Measurements from ENCODE around the gene ATP1B1. TPM values are rescaled to one million over a fixed set of nuclear protein-coding genes. Genes with fewer than 3 reads are reported as not detected.
A peak's percentile ranks its signal among the peaks of the same experiment; 100 is the strongest.

Gene ATP1B1
- polyA plus RNA-seq, 1 donor: 497 TPM

DNA sequence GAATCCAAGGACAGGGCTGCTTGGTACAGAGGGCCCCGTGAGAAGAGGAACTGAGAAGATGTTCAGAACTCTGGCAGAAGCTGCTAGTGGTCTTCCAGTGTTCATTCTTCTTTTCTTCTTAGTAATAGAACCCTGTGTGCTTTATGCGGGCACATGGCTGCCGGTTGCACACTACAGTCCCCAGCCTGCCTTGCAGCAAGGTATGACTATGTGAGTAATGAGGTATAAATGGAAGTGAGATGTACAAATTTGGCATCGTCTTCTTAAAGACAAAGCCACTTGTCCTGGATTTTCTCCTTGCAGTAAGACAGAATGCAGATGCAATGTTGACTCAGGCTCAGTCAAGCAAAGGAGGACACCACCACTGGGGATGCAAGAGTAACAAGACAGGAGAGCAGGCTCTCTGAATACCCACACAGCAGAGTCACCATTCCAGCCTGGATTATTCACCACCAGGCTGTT lies 15.0 kb upstream of the ATP1B1 start:
- DNase-seq: no peak

DNA sequence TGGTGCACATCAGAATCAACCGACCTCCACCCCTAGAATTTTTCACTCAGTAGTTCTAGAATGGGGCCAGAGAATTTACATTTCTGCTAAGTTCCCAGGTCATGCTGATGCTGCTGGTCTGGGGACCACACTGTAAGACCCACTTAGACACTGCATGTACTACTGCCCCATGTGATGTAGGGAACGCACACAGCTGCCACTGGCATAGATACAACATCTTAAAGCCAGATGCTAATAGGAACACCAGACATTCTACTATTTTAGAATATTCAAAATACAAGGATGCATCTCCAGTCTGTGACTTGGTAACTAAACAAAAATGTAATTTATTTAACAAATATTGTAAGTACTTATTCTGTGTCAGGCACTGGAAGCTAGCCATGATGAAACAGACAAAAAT lies 14.1 kb upstream of the ATP1B1 start:
- DNase-seq: no peak

DNA sequence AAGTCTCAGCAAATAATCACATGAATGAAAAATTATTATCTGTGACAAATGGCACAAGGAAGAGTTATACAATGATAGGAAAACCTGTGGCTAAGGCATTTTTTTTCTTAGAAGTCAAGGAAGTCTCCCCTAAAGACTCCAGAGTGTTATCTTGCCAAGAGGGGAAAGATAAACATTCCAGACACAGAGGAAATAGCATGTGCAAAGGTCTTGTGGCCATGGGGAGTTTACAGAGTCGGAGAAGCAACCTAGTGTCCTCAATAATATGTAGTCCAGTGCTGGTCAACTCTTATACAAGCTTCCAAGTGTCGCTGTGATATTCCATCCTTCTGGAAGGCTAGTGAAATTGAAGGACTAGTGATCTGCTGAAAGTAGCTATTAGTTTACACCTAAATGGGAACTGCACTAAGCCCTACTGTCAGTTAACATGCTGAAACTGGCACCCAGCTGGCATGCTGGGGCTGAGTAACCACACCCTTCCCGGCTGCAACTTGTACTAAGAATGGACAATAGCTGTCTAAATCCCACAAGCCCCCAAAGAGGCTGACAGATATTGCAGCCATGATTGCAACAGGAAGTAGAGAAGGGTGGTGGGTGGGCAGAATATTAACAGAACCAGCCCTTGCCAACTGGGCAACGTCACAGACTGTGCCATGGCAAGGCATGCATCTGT lies 11.5 kb upstream of the ATP1B1 start:
- no peak for DNase-seq

DNA sequence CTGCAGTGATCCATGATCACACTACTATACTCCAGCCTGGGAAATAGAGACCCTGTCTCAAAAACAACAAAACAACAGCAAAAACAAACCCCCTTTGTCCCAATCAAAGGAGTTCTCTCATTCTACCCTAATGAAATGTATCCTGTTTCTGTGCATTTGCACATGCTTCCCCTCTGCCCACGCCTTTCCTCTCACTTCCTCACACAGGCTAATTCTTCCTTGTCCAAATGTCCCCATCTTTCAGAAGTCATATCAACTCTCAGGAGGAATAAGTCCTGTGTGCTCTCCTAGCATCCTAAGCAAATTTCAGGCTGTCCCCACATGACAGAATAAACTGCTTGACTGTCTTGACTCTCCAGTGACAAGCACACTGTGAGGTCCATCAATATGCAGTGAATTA lies 8.1 kb upstream of the ATP1B1 start:
- DNase-seq: no peak

DNA sequence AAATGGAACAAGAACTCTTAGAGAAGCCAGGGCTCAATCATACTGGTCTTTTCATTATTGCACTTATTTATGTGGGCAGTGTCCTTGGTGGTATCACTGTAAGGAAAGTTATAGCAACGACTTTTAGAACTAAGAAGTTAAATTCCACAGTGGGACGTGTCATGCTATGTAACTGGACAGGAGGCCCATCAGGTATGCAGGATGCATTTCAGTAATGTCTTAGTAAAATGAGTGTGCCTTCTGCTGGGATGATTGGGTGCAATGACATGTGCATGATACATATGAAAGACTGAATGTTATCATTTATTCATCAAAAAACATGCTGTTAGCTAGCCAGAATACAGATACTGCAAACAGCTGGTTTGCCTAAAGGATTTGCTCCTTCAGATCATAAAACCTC lies 6.9 kb upstream of the ATP1B1 start:
- no peak for DNase-seq

DNA sequence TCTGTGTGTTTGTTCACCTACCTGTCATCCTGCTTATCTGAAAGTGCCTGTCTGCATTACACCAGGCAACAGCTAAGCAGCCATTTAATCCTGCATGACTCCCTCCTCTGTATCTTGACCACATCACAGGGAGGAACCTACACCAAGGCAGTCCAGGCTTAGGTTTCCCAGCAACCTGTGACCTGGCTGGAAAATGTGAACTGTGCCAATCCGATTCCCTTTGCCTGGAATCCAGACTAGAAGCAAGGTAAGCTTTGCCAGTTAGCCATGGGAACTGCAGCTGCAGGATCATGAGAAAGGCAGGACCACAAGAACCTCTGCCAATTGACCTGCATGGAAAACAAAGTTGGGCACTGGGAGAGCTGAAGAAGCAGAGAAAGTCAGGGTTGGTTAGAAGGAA lies 6.3 kb upstream of the ATP1B1 start:
- no peak for DNase-seq

DNA sequence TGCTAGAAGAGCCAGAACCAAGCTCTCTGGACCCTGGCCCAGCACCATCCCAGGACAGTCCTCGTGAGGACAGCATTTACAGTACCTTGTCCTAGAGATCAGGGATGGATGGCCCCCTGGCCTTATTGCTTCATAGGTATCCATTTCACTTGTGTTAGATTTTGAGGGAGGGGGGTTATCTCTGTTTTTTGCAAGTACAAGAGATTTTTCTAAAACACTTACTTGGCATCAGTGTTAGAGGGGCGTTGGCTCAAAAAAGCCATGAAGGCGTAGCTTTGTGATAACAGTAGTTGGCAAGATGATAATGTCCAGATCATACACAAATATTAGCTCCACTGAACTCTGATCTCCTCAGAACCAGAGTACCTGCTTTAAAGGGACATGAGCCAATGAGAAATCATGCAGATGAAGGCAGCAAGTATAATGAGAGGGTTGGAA lies 5.8 kb upstream of the ATP1B1 start:
- no peak for DNase-seq

DNA sequence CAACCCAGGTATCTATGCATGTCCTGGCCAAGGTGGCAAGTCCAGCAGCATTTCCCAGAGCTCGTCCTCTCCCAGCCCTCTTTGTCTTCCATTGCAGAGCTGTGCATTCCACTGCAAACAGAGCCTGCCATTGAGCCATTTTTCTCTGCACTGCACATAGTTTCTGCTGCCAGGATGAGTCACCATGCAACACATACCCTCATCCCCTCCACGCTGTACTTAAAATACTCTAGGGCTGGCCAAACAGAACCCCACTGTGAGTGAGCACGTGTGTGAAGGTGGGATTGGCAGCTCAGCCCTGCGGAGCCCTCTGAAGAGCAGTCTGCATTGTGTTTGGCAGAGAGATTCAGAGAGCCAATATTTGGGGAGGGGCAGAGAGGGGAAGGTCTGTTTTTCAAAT lies 3.9 kb upstream of the ATP1B1 start:
- no peak for DNase-seq

DNA sequence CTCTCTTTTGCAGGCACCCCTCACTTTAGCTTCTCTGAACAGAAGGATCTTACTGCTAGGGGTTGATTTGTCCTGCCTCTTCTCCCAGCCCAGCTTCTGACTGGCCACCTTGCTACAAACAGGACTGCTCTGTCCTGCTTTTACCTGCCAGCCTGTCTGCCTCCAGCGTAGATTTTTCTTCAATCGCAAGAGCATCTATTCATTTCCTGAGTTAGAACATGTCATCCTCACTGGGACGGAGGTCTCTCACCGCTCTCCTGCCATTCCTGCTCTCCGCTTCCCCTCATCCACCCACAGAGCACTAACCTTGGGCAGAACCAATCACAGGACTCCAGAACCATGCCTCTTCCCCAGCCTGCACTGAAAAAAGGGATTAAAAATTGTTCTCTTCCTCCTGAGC lies 3.5 kb upstream of the ATP1B1 start:
- no peak for DNase-seq

DNA sequence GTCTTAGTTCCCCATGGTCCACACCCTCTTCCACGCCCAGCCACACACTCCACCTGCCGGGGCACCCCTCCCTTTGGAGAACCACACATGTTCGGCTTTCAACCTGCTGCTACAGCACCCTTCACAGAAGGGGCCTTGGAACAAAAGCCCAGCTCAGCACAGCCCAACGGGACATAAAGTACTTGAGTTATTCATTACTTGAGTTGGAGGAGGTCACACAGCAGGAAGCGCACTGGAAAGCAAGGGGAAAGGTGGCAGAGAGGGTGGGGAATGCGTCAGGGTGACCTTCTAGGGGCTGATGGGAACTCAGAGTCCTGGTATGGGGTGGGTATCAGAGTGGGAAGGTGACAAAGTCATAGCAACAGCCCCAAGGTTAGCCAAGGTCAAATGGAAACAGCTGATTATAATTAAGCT lies 3.0 kb upstream of the ATP1B1 start:
- DNase-seq: peak; percentile 66

DNA sequence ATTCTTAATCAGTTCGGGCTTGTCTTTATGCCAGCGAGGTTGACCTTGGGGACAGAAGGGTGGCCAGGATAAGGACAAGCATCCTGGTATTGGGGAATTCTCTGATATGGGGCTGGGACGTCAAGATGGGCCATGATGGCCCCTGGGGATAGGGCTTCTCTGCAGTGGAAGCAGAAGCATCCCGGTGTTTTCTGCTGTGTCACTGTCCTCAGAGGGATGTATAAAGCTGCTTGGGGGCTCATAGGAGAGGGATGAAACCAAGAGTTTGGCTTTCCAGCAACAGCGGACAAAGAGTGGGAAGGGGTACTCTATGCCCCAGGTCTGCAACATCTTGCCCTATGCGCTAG lies 1.4 kb upstream of the ATP1B1 start:
- DNase-seq: no peak

DNA sequence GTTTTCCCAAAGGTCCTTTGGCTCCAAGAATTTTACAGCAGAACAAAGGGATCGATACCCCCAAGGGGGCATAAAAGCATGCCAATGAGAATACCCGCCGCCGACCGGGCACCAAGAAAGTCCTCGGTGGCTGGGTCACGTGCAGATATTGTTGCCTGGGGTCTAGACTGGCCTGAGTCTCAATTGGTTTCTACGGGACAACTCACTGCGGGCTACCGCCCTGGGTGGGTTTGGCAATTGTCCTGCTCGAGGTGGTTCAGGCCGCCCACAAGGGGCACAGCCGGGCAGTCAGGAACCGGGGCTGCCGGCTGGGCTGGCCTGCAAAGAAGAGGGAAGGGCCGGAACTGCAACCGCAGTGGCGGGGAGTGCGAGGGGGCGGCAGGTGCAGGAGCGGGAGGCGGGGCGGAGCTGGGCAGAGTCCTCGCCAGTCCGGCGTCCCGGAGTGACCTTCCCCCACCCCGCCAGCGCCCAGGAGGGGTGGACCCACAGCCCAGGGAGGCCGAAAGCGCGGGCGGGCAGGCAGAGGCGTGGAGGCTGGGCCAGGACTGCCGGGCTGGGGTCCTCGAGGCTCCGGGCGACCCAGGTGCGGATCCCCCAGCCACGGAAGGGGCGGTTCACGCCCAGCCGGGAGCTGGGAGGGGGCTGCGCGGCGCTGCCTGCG lies 926 bp upstream of the ATP1B1 start:
- peak; percentile 74 for DNase-seq

DNA sequence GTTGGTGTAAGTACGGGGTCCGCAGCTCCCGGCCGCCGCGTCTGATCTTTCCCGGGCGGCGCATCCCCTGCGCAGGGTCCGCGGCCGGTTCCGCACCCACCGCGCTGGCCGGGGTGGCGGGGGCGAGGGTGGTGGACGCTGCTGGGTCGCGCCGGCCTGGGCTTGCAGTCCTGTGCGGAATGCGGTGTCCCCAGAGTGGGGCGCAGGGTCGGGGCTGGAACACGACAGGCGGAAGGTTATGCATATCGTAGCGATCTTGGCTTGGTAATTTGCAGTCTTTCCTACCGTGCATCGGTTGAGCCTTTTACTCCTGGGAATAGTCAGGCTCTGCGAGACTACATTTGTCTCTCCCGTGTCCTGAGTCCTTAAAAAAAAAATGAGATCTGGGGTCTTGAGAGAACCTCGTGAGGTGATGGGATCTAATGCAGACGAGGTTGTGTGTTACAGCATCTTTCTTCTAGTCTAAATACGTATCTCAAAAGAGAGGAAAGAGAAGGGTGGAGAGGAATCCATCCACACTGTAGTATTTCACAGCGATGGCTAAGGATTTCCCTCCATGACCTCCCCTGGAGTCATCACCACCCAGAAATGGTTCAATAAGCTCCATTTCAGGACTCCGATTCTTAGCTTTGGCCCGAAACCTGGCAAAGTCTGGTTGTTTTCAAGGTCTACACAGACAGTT lies 572 bp downstream of the ATP1B1 start:
- no peak for DNase-seq

DNA sequence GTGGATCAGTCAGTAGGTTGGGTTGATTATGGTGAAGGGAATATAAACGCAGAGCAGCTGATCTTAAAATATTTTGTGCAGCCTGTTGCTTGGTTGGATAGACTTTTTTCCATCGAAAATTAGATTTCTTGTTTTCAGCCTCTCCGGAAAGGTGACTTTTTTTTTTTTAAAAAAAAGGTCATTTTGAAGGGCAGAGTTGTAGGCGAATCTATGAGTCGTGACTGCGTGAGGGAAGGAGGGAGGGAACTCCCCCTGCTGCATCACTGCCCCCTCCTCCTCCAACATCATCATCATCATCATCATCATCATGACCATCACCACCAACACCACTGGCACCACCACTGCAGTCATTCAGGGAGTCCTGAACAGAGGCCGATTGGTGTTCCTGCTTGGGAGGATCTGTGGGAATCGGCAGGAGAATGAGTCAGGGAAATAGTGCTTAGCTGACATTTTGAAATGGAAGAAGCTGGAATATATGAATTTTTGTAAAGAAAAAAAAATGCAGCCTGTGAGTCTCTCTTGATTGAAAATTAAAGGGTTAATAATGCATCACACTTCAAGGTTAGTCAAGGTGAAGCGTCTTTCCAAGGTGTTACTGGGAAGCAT lies 1.2 kb downstream of the ATP1B1 start:
- no peak for DNase-seq

DNA sequence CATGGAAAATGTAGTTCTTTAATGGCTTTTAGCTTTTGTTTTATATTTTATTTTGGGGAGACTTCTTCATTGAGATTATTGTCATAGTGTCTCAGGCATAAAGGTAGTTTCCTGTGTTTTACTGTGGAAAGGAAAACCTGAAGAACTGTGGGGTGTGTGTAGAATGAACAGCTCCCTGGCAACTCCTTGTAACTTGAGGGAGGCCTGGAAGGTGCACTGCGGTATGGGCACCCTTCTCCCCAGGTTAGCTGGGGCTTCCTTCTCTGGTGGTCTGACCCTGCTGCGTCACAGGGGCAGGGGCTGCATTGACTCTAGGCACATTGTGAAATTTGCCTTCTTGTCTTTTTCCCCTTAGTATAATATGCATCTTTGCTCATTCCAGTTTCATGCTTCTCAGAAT lies 1.7 kb downstream of the ATP1B1 start:
- no peak for DNase-seq

DNA sequence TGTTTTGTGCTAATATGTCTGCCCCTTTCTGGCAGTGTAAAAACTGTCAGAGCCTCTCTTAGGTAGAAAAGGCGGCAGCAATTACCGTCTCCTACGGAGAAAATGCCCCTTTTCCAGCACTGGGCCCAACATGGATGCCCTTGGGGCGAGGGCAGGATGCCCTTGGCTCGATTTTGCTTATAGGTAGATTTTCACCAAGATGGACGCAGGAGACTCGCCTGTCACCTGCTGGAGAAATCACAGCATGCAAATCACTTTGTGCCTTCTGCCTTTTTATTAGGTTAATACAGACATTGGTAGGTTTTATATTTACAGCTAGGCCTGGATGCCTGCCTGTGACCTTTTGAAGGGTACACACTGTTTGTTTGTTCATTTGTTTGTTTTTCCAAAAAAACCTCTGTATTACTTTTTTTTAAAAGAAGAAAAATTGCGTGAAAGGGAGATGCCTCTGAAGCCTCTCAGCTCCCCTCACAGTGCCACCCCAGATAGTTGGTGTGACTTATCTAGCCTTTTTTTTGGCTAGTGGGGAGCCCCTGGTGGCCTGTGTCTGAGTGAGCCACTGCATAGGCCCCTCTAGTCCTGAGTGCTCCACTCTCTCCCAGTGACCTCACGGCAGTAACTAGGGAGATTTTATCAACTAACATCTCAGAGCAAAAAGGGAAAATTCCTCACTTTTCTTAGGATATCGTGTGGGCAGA lies 2.5 kb downstream of the ATP1B1 start:
- DNase-seq: no peak

DNA sequence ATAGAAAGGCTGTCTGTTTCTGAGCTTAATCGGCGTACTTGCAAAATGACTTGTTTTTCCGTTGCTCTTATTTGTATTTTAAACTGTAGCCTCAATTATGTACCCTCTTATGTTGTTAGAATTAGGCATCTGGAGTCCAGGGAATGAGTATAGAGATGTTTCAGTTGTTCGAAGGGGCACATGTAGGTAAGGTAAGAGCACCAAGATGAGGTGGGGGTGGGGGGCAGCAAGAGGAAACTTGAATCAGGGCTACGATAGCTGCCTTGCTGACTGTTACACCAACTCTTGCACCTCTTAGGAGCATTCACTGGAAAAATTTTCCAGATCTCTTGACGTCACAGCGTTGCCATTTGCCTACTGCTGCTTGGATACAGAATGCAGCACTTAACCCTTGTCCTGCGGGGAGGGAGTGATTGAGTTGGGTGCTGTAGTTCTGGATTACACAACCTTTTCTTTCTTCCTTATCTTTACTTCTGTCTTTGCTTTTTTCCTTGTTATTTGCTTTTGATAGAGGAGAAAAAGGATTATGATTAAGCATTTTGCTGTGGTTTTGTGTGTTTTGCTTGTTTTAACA lies 3.2 kb downstream of the ATP1B1 start:
- no peak for DNase-seq

DNA sequence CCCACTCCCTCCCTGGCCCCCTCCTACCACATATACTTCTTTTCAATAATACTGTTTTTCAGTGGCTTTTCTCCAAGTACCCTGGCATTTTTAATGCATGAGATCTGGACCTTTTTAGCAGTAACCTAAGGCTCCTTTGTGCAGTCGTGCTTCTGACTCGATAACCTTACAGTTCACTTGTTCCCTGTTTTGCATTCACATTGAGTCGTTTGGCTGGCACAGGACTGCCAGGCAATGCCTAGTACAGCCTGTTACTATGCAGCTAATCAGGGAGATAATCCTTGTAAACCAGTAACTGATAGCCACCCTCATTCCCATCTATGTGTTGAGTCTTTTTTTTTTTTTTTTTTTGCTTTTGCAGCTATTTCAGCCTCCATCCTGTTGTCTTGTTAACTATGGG lies 3.7 kb downstream of the ATP1B1 start:
- DNase-seq: no peak

DNA sequence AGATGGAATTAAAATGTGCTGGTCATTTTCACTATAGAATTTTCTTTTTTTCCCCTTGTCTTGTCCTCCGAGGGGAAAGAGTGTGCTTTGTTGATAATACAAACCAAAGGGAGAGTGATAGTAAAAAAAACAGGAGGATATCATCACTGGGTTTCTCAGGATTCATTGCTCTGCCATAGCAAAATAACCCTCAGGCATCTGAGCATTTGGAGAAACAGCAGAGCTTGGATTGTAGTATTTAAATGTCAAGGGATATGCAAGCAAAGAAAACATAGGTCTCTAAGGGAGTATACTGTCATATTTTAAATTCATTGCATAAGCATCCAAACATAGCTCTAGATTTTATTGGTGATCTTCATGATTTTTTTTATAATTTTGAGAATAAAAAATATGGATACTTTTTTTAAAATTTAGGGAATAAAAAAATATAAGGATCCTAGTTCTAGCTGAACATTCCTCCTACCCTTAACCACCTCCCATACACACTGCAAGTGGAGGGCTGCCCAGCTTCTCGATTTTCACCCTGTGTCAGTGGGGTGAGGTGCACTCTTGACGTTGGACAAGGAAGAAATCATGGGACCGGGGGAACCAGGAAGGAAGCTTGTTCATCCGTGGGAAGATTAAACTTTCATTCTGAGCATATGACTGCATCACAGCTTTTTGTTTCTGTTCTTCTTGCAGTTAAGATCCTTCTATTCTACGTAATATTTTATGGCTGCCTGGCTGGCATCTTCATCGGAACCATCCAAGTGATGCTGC lies 4.4 kb downstream of the ATP1B1 start:
- no peak for DNase-seq

DNA sequence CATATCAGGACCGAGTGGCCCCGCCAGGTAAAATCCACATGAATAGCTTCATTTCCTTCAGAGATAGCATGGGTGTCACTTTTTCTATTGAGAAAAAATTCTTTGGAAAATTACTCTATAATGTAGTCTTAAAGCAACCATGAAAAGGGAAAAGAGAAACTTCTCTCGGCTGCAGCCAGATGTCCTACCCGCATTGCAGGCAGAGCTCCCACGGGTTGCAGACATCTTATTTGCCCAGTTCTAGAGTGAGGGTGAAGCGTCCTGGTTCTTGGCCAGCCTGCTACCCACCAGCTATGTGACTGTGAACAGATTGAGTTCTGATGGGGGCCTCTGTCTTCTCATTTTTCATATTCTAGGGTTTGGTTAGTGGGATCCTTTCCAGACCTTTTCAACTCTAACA lies 5.0 kb downstream of the ATP1B1 start:
- no peak for DNase-seq

DNA sequence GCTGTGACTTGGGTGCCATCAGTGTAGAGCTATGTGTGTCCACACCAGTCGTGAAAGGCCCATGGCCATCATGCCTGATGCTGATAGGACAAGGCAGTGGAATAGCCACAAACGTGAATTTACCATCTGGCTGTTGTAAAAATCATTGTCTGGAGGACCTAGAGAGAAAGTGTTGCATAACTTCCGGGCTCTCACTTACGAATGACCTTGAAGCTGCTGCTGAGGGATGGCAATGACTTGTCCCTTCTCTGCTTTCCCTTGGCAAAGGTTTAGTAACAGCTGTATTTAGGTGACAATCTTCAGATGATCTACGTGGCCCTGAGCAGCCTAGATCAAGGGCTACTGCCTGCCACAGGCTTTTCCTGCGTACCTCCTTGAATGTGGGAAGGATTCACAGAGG lies 5.8 kb downstream of the ATP1B1 start:
- DNase-seq: no peak
